Uterus (tissue), 4 donors: ENCODE measurements around the gene SLC16A7. TPM values are rescaled to one million over a fixed set of nuclear protein-coding genes. Genes with fewer than 3 reads are reported as not detected.

ENCODE experiments used
- DNase-seq, 2 donors: peaks; one replicate each; pipeline ENCODE4 v3.0.0-alpha.2; 2019 to 2020
- H3K27ac ChIP-seq, 2 donors: fragments of 200-600 bp; sonication (generic); 1 replicate in 1 of 2; 2 replicates in 1 of 2; pipeline ENCODE4 v1.5.1; 2016 to 2018
- H3K27me3 ChIP-seq, 2 donors: fragments of 200-600 bp; sonication (generic); one replicate each; pipeline ENCODE4 v1.5.1; 2018 to 2019; ENCODE audit warnings: control low read depth in 1 of 2
- H3K36me3 ChIP-seq, 2 donors: fragments of 200-600 bp; sonication (generic); one replicate each; pipeline ENCODE4 v1.5.1; 2019; ENCODE audit warnings: control low read depth in 1 of 2
- H3K4me1 ChIP-seq, 2 donors: fragments of 200-600 bp; sonication (generic); one replicate each; pipeline ENCODE4 v1.5.1; 2018 to 2019; ENCODE audit warnings: control low read depth in 1 of 2
- H3K4me3 ChIP-seq, 2 donors: fragments of 200-600 bp; sonication (generic); 1 replicate in 1 of 2; 2 replicates in 1 of 2; pipeline ENCODE4 v1.5.1; 2018 to 2019; ENCODE audit warnings: mild to moderate bottlenecking in 1 of 2
- H3K9me3 ChIP-seq, 2 donors: fragments of 200-600 bp; sonication (generic); one replicate each; pipeline ENCODE4 v1.5.1; 2019; ENCODE audit warnings: control low read depth in 1 of 2
- CTCF ChIP-seq, 4 experiments: fragments of 200-600 bp in 2 of 4; fragments of 450-650 bp in 2 of 4; sonication (generic) in 2 of 4; IDR thresholded peaks; one replicate each; pipeline ENCODE4 v1.5.1; 2016 to 2019; ENCODE audit warnings: antibody characterized with exemption in 4 of 4, mild to moderate bottlenecking in 2 of 4, moderate library complexity in 1 of 4
- POLR2A ChIP-seq, 2 donors: fragments of 450-650 bp; IDR thresholded peaks; one replicate each; pipeline ENCODE4 v1.6.1; 2016; ENCODE audit warnings: antibody characterized with exemption in 2 of 2, mild to moderate bottlenecking in 1 of 2, moderate library complexity in 1 of 2
- intact Hi-C: fragments of 100-400 bp; cut with DNase I; formaldehyde crosslinking; loops from one replicate; pipeline ENCODE4 v1.15.1; 2023; ENCODE audit warnings: low total_unique reads
- total RNA-seq, 4 donors: library from RNA; depleted of rRNA in 3 of 4; stranded (reverse); fragments of >200 nt in 3 of 4; gene quantifications; one replicate each; pipeline versions ENCODE4 v1.1.0 to v1.2.4, GENCODE V29; 2014 to 2023
- donor health status: DM: yes; HTN: yes; CAD: no.

SLC16A7 gene
- total RNA-seq, 4 donors from 2014 or later: 12.3 to 32.4 (median 29.6) TPM

GRCh38 chr12:59710964-59711363 is 115.1 kb downstream of the SLC16A7 start:
- Histone ChIP-seq H3K36me3 (no peaks in the 10 kb centered on the region), H3K4me1 (no peaks in the 10 kb centered on the region), H3K9me3 (no peaks in the 10 kb centered on the region), H3K27me3 (no peaks in the 10 kb centered on the region), H3K27ac (no peak overlapping the region), H3K4me3 (no peak overlapping the region)
- TF ChIP-seq POLR2A (IDR thresholded peaks at IDR 0.05) (no peak), CTCF (IDR thresholded peaks at IDR 0.05) (no peak)
- intact Hi-C loops: no loop called here
- DNase-seq: no peak

- Histone ChIP-seq H3K27me3 (no peaks in the 10 kb centered on the region), H3K27ac (no peak overlapping the region), H3K4me3 (no peak overlapping the region), H3K4me1 (no peaks in the 10 kb centered on the region), H3K9me3 (no peaks in the 10 kb centered on the region), H3K36me3 (no peaks in the 10 kb centered on the region)
- intact Hi-C loops: no loop called here
- TF ChIP-seq POLR2A (IDR thresholded peaks at IDR 0.05) (no peak), CTCF (IDR thresholded peaks at IDR 0.05) (no peak)
- DNase-seq: no peak
These were observed 119.6 kb downstream of the SLC16A7 start for GRCh38 chr12:59715434-59715833.

- no peak overlapping the region for H3K27ac ChIP-seq
- TF ChIP-seq CTCF (IDR thresholded peaks at IDR 0.05) (no peak), POLR2A (IDR thresholded peaks at IDR 0.05) (no peak)
- no peak overlapping the region for H3K4me3 ChIP-seq
- H3K4me1 ChIP-seq: no peaks in the 10 kb centered on the region
- intact Hi-C loops: no loop called here
- DNase-seq: no peak
- H3K27me3 ChIP-seq: no peaks in the 10 kb centered on the region
- no peaks in the 10 kb centered on the region for H3K36me3 ChIP-seq
- no peaks in the 10 kb centered on the region for H3K9me3 ChIP-seq
These were observed 120.2 kb downstream of the SLC16A7 start for GRCh38 chr12:59716043-59716442.

GRCh38 chr12:59717436-59717835 is 121.6 kb downstream of the SLC16A7 start:
- Histone ChIP-seq H3K4me3 (no peak overlapping the region), H3K27ac (no peak overlapping the region), H3K4me1 (no peaks in the 10 kb centered on the region), H3K9me3 (no peaks in the 10 kb centered on the region), H3K27me3 (no peaks in the 10 kb centered on the region), H3K36me3 (no peaks in the 10 kb centered on the region)
- DNase-seq: no peak
- TF ChIP-seq CTCF (IDR thresholded peaks at IDR 0.05): no peak
- no peak for TF ChIP-seq POLR2A (IDR thresholded peaks at IDR 0.05)
- intact Hi-C loops: no loop called here

GRCh38 chr12:59719701-59720100 is 123.9 kb downstream of the SLC16A7 start:
- H3K36me3 ChIP-seq: no peaks in the 10 kb centered on the region
- no peak for DNase-seq
- H3K4me3 ChIP-seq: no peak overlapping the region
- H3K9me3 ChIP-seq: no peaks in the 10 kb centered on the region
- TF ChIP-seq CTCF (IDR thresholded peaks at IDR 0.05): no peak
- no peaks in the 10 kb centered on the region for H3K4me1 ChIP-seq
- H3K27ac ChIP-seq: no peak overlapping the region
- intact Hi-C loops: no loop called here
- no peaks in the 10 kb centered on the region for H3K27me3 ChIP-seq
